ENCODE data around the gene MKX.

Gene MKX, protein sequence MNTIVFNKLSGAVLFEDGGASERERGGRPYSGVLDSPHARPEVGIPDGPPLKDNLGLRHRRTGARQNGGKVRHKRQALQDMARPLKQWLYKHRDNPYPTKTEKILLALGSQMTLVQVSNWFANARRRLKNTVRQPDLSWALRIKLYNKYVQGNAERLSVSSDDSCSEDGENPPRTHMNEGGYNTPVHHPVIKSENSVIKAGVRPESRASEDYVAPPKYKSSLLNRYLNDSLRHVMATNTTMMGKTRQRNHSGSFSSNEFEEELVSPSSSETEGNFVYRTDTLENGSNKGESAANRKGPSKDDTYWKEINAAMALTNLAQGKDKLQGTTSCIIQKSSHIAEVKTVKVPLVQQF

DNA sequence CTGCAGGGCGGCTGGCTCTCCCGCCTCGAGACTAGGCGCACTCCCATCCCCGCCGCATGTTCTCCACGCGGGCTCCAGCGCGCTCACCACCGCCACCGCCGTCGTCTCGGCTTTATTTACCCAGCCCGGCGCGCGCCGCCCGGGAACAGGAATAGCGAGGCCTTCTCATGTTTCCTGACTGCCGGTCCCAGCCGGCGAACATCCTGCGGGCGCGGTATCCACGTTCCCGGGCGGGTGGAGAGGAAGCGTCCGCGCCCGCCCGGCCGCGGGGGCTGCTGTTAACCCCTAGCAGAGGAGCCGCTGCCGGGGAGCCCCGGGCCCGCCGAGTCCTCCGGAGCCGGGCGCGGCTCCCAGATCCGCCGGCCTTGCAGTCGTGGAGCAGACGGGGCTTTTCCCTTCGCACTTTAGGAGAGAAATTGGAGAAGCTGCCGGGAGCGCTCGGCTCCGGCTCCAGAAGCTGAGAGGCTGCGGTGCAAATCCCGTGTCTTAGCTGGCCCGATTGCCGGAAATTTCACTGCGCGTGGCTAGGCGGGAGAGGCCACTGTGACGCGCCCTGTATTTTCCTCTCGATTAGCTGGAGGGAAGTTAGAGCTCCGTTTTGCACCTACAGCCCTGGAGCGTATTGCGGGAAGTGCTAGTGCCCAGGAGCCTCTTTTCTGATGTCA, at the start of gene MKX:
MKX (minus strand) TSS at position 88 of the 665 bp plus-strand sequence. CDS start 2,404 bp downstream, outside the sequence.
- DNase-seq = peak; percentile 38

DNA sequence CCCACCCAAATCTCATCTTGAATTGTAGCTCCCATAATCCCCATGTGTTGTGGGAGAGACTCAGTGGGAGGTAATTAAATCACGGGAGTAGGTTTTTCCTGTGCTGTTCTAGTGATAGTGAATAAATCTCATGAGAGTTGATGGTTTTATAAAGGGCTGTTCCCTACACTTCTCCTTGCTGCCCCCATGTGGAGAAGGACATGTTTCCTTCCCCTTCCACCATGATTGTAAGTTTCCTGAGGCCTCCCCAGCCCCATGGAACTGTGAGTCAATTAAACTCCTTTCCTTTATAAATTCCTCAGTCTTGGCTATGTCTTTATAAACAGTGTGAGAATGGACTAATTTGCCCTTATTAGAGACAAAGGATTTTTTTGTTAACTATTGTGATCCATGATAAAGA, 48.5 kb upstream of the MKX start:
- DNase-seq = no peak

DNA sequence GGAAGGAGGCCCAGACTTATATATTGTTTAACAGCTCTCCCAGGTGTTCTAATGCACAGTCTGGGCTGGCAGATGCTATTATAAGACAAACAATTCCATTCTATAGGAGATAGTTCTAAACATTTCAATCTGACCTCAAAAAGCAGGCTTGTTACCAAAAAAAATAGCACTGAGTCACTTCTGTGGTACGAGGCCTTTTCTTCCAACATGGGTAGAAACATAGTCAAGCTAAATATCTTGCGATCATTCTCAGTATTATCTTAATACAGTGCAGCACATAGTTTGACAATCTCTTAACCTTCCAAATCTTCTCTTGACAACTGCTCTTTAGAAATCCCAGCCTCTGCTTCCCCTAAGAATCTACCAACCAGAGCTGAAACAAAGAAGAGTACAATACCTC, 46.6 kb upstream of the MKX start:
- DNase-seq = no peak

DNA sequence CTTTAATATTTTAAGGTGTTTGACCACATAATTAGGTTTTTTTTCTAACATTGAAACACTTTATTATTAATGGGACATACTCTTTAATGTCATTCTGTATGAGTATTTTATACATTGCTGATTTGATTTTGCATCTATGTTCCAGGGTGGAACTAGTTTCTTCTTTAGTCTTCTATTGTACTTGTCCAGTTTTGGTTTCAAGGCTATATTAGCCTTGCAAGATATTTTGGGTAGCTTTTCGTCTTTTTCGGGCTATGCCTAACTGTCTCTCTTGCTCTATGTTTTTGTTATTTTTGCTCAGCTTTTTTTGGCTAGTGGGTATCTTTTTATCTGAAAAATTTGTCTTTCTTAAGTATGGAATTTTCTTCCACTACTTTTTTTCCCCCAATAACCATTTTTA, 38.7 kb upstream of the MKX start:
- no peak for DNase-seq

DNA sequence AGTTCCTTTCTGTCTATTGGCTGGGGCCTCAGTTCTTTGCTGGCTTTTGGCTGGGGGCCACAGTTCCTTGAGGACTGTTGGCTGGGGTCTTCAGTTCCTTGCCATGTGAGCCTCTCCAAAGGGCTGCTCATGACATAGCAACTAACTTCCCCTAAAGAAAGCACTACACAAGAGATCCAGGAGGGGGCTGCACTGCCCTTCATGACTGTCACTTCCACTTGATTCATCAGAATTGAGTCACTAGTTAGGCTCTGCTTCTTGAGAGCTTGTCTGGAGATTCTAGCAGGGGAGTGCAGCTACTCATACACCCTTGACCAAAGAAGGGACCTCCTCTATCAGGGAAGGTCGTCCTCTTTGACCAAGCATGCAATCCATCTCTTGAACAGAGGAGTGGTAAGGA, 38.0 kb upstream of the MKX start:
- peak; percentile 7 for DNase-seq

DNA sequence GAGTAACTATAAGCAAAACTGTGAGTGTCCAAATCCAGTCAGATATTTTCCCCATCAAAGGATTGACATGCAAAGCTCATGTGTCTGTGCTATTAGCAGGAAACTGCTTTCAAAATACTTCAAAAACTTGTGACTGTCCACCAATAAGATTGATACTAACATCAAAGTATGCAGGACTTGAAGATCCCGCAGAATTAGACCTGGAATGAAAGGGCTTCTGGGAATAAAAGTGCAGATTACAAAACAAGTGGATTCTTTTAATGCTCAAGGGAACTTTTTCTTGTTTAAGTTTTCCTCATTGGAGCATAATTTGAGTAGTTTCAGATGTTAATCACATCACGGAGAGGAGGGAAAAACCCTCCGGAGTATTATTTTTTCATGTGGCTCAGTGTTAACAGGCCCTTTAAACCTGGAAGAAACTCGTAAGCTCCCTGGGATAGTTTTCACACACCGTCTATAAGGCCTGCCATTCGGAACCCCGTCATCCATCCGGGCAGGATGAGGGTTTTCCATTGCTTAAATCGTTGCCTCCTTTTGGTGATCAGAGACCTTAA, 33.9 kb upstream of the MKX start:
- DNase-seq = no peak

DNA sequence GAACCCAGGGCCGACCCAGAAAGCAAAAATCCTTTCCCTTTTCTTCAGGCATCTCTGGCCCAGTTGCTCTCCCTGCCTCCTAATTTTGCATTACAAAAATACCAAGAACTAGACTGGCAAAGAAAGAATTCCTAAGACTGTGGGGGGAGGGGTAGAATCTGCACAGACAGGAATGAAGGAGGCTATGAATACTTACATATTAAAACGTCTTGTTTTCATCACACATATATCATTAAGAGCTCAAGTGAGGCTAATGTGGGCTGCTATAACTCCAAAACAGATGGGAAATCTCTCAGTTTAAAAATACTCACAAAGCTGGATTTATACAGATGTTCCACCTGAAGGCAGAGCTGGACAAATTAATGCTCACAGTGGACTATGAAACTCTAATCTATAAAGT, 29.2 kb upstream of the MKX start:
- DNase-seq = no peak

DNA sequence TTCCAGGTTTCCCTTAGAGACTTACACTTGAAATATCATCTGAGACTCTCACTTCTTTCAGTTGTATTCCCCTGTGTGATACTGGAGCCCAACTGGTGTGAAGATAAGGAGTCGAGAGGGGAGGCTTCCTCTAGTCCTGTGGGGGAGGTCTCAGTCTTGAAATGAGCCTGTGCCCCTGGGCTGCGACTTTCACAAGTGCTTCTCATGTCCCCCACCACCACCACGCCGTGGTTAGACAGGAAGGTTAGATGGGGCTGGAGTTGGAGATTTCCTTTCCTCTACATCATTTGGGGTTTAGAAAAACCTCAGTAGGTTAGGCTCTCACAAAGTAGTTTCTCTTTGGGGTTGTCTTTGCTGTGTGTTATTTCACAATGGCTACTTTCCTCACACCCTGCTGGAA, 25.6 kb upstream of the MKX start:
- DNase-seq = no peak

DNA sequence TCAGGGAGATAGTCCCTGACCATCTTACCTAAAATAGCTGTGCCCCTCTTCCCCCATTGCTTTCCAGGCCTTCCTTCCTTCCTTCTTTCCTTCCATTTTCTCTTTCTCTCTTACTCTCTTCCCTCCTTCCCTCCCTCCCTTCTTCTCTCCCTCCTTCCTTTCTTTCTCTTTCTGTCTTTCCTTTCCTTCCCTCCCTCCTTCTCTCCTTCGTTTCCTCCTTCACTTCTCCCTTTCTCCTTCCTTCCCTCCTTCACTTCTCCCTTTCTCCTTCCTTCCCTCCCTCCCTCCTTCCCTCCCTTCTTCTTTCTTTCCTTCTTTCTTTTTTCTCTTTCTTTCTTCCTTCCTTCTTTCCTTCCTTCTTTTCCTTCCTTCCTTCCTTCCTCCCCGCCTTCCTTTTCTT, 24.6 kb upstream of the MKX start:
- no peak for DNase-seq

DNA sequence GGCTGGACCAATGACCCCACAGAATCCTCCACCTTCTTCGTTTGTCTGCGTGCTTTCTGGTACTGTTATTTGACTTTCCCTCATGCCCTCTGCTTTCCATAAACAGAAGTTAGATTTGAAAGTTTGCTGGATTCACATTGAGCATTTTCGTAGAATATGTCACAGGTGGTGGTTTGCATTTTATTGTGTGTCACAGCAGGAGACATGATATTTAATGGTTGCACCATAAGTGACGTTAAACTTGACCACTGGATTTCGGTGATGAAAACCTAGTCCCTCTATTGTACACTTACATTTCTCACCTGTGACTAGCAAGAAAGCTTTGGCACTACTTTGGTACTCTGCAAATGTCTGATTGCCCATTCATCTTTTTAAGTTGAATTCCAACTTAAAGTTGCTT, 15.2 kb upstream of the MKX start:
- DNase-seq = no peak

DNA sequence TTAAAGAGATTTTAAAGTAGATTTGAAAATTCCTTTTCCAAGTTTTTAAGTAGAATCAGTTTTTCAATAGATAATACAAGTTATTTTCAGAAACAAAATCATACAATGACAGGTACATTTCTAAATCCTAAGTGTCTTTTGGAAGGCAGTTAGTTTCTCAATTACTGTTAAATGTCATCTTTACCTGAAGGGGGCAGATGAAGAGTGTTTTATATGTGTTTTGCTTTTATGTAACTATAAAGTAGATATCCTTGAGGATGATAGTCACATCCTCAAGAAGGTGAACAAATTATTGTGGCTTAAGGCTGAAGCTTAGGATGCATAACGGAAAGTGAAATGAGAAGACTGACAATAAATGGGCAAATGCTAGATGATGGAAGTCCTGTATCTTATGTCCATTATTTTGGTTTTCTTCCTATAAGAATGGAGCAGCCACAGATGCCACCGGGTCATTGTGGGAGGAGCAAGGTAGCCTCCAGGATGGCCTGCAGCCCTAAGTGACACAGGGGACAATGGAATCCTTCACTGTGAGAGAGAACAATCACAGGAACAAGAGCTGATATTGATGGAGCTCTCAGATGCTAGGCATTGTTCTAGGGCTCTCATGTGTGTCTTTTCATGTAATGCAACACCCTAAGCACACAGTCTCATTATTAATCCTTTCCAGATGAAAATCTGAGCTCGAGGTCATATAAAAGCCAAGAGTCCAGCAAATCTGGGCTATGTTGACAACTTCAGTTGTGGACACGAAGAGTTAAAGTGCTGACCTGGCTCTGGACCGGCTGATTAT, 14.1 kb upstream of the MKX start:
- no peak for DNase-seq

DNA sequence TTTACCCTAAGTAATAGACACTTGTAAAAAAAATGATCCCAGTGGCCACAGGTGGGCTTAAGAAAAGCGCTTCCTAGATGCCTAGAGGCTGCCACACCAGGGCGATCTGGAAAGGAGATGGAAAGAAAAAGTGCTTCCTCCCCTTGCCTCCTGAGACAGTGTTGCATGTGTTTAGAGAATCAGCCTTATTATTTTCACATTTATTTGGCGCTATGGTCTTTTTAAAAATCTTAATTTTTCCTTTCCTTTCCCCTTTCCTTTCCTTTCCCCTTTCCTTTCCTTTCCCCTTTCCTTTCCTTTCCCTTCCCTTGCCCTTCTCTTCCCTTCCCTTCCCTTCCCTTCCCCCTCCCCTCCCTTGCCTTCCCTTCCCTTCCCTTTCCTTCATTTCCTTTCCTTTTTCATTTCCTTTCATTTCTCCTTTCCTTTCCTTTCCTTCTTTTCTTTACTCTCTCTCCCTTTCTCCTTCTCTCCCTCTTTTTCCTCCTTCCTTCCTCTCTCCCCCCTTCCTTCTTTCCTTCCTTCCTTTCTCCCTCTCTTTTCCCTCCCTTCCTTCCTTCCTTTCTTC, 7.1 kb upstream of the MKX start:
- no peak for DNase-seq

DNA sequence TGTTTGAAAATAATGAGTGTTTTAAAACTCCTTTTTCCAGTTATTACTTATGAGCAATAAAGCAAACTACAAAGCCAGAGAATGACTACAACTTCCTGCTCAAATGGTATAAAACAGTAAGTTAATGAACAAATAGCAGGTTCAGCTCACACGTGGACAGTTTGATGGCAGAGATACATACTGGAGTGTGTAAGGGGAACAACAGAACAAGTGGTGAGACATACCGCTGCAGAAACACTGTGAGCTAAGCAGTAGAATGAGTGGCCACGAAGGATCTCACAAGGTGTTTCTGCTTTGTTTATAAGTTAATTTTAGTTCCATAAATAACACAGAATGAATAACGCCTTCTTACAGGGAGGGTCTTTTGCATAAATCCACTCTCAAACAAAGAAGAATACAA, 3.0 kb upstream of the MKX start:
- DNase-seq = no peak

DNA sequence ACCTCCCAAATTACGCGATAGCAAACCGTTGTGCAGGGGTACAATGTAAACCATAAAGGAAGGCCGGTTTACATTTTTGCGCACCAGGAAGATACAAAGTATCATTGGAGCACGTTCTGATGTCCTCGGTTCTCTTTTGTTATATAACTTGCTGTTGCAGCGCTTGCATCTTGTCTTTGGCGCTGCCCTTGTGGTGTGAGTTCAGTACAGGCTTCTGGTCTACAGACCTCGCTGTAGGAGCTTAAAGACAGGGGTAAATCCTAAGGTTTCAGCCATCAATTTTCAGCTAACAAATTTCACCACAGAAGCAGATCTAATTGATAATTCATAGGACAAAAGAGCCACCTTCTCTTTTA, 1.5 kb upstream of the MKX start:
- no peak for DNase-seq

DNA sequence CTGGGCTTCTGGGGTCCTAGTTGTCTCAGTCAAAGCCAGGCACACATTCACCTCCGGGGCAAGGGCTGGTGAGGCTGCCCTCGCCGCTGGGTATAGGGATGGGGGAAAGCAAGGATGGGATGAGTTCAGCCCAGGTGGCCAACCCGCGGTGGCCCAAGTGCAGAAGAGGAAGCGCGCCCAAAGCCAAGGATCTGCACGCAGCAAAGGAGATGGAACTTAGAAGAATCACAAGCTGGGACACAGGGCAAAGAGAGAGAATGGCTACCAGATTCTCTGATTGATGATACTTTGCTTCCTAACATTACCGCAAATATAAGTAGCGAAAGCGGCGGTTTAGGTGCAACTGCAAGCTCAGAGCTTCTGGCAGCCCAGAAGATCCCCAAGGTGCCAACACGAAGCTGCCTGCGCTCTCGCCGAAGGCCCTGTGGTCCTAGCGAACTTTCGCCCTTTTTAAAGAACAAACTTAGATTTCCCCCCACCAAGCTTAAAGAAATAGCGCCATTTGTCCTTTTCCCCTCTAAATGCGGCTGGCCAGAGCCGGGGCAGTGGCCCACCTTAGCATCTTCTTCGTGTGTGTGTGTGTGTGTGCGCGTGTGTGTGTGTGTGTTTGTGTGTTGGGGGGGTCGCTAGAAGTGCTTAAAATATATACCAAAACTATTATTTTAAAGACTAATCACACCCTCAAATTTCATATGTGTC, 927 bp upstream of the MKX start:
- peak; percentile 21 for DNase-seq

DNA sequence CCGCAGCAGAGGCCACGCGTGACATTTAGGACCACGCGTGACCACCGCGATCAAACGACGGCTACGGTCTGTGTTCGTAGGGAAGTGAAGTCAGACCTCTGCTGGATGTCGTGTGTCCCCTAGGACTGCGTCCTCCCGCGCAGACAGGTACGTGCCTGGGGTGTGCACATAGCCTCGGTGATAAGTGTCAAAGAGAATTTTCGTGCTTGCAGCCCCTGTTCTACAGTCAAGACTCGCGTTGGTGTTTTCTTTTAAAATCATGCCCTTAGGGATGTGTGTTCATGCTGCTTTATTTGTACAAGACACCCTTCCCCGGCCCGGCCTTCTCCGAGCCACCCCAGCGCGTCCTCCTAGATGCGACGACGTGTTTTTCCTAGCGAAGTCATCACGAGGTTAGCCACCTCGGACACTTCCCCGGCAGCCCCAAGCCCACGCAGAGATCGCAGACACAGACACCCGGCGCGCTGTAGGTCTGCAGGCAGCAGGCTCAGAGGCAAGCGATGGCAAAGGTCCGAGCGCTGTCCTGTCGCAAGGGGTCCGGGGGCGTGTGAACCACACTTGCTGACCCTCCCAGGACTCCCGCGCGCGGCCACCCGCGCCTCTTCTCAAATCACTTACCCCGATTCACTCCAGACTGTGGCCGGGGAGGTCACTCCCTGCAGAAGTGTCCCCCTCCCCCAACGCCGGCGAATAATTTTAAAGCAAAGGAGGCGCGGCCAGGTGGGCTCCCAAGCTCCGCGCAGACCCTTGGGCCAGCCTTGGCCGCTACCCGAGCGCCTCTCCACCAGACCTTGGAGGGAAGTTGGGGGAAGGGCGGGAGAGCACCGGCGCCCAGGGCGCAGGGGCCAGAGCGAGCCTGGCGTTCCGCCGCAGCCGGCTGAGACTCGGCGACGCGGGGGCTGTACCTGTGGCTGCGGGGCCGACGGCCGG, 552 bp downstream of the MKX start:
- DNase-seq = peak; percentile 21

DNA sequence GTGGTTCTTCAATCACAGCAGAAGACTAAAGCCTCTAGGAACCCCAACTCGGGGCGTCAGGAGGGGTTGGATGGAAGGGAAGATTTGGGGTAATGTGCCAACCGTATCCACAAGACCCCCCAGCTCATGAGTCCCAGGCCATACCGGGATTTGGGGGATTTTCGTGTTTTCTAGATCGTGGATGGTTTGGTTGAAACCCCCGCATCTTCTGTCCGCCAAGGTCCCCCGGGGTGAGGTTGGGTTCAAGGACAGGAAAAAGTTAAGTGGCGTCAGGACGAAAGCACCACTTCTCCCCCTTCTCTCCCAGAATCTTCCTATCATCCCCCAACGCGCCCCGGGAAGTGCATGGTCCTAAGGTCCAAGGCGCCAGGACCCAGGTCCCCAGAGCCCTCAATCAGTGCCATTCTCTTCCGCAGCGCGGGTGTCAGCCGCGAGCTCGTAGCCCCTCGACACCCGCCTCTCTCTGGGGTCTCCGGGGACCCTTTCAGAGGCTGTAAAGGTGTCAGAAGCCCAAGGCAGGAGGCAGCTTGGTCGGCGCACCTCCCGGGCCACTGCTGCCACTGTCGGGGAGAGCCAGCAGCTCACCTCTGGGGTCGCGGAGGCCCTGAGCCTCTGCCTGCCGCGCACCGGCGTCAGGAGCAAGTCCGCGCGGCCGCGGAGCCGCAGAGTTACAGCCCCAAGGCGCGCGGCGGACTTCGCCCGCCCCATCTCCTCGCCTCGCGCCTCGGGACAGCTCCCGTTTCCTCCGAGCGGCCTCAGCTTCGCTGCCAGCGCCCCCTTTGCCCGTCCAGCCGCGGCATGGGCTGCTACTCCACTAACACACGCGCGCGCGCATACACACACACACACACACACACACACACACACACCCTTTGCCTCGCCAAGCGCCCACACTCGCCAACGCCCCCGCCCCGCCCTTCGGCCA, 1.5 kb downstream of the MKX start:
- DNase-seq = peak; percentile 25

DNA sequence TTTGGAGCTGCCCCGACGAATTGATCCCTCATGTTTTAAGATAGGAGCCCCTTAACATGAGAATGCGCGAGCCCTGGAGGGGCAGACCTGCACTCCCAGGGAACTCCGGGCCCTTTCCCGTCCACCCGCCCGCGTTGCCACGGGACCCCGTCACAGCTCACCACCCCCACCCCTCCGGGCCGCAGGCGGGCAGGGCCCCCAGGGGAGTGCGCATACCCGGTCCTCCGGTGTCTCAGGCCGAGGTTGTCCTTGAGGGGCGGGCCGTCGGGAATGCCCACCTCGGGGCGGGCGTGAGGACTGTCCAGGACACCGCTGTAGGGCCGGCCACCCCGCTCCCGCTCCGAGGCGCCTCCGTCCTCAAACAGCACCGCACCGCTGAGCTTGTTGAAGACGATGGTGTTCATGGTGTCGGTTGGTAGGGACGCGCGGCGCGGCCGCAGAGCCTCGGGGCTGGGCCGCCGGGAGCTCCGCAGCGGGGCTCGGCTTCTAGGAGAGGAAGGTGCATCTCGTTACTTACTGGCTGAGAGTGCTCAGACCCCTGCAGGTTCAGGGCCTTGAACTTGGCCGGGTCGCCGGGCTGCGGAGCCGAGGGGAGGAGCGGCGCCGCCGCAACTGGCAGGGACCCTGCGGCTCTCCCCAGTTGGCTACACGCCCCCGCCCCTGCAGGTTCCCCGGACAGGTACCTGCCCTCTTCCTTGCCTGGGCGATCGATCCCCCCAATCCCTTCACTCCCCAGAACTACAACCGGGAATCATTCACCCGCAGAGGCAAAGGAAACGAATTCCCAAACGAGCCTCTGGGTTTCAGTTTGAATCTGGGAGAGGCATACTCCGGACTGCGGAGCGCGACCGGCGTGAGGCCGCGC, 2.4 kb downstream of the MKX start:
- DNase-seq = peak; percentile 37
